ENCODE results near the gene ZMIZ2. TPM values are rescaled to one million over a fixed set of nuclear protein-coding genes. Genes with fewer than 3 reads are reported as not detected.

ZMIZ2 gene
- total and polyA plus RNA-seq, 2 donors (not counting 1 experiment from before 2014, with no cell fraction given) = 254 to 442 TPM

DNA sequence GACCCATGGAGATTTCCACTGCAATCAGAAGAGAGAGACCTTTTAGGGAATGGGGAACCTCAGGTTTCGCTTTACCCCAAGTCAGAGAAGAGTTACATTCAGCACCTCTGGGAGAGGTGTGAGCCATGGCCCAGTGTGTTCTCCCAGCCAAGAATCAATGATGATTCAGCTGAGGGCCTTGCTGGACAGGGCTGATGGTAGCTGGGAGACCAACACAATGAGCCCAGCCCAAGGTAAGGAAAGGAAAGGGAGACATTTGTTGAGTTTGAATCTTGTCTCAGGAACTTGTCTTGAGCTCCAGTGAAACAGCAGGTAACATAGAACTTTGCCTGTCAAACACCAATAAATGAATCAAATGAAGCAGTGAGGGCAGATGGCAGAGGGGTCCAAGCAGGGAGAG lies 33.8 kb downstream of the ZMIZ2 start:
- no peak overlapping the region for H3K9ac ChIP-seq (ENCODE audit: low read length)
- H3K79me2 ChIP-seq (ENCODE audit: control insufficient read depth, insufficient read depth, low read length) = no peaks in the 10 kb centered on the region
- WGBS (ENCODE audit: insufficient coverage) = 100% methylated on average over 1 of the region's 1 CpG
- no peaks in the 10 kb centered on the region for H3K27me3 ChIP-seq (replicated peaks in 1 of 4; ENCODE audit: control extremely low read depth in 1 of 4, control insufficient read depth in 3 of 4, insufficient read depth in 4 of 4, low read length in 3 of 4)
- H3K27ac Mint-ChIP-seq = no peak overlapping the region
- CTCF ChIA-PET = interaction anchor here (1.2 kb wide), 1 partner anchor 65 kb away, joined by 3 read pairs; no protein-coding TSS in a partner anchor
- H2AFZ ChIP-seq (ENCODE audit: insufficient read depth, low read depth, low read length, poor library complexity, severe bottlenecking) = no peak overlapping the region
- H3K9me3 ChIP-seq (ENCODE audit: control extremely low read depth in 1 of 3, control insufficient read depth in 2 of 3, insufficient read depth in 1 of 3, low read length in 2 of 3) = peaks cover 0 to 23% (median 5%) of the 10 kb centered on the region in 3 donors
- POLR2A ChIA-PET = no interaction called here
- no peak overlapping the region for H3K4me3 ChIP-seq (ENCODE audit: control extremely low read depth in 1 of 5, extremely low read depth in 1 of 5, insufficient read depth in 1 of 5, low read depth in 2 of 5, low read length in 4 of 5)
- H3K27me3 Mint-ChIP-seq = no peaks in the 10 kb centered on the region
- intact Hi-C loops (cut with micrococcal nuclease) = no loop called here
- ATAC-seq (ENCODE audit: low read depth) = no peak
- TF ChIP-seq, protein P1, sequence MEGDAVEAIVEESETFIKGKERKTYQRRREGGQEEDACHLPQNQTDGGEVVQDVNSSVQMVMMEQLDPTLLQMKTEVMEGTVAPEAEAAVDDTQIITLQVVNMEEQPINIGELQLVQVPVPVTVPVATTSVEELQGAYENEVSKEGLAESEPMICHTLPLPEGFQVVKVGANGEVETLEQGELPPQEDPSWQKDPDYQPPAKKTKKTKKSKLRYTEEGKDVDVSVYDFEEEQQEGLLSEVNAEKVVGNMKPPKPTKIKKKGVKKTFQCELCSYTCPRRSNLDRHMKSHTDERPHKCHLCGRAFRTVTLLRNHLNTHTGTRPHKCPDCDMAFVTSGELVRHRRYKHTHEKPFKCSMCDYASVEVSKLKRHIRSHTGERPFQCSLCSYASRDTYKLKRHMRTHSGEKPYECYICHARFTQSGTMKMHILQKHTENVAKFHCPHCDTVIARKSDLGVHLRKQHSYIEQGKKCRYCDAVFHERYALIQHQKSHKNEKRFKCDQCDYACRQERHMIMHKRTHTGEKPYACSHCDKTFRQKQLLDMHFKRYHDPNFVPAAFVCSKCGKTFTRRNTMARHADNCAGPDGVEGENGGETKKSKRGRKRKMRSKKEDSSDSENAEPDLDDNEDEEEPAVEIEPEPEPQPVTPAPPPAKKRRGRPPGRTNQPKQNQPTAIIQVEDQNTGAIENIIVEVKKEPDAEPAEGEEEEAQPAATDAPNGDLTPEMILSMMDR (IDR thresholded peaks at IDR 0.05) = no peak
- TF ChIP-seq EZH2 (IDR thresholded peaks at IDR 0.05; ENCODE audit: borderline replicate concordance, insufficient read depth, low read depth, low read length, poor library complexity, severe bottlenecking) = no peak
- H3K36me3 ChIP-seq (replicated peaks in 1 of 2; ENCODE audit: control extremely low read depth in 1 of 2, control insufficient read depth in 1 of 2, extremely low read depth in 1 of 2, insufficient read depth in 2 of 2, low read length in 1 of 2) = no peaks in the 10 kb centered on the region
- peaks cover 9 to 13% of the 10 kb centered on the region in 2 donors for H3K4me1 ChIP-seq (ENCODE audit: control insufficient read depth in 2 of 2, insufficient read depth in 2 of 2, low read length in 2 of 2)
- H3K4me2 ChIP-seq (replicated peaks; ENCODE audit: low read depth, low read length, poor library complexity, severe bottlenecking) = no peak overlapping the region
- H3K4me1 Mint-ChIP-seq = peaks cover 10% of the 10 kb centered on the region
- DNase-seq = no peak
- no peak overlapping the region for H3K27ac ChIP-seq (ENCODE audit: low read length in 2 of 2)
- peaks cover 5% of the 10 kb centered on the region for H3K9me3 Mint-ChIP-seq (ENCODE audit: insufficient read depth)
- H4K20me1 ChIP-seq (ENCODE audit: control insufficient read depth, insufficient read depth, low read length, poor library complexity, severe bottlenecking) = no peaks in the 10 kb centered on the region
- H3K4me3 Mint-ChIP-seq = no peak overlapping the region

DNA sequence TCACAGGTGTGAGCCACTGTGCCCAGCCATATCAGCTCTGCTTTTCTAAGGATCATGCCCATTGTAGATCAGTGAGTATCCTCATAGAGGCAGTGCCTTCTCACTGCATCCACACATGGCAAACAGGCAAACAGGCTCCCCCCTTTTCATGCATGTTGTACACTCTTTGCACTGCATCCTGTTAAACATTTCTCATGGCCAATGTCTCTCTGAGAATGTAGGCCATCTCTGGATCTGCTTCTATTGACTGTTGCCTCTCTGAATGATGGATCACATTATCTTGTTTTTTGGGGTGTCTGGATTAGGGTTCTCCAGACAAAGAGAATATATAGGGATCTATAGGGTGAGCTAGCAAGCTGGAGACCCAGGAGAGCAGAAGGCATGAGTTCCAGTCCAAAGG lies 34.8 kb downstream of the ZMIZ2 start:
- Histone ChIP-seq H3K9ac (ENCODE audit: low read length) (no peak overlapping the region), H3K4me2 (replicated peaks; ENCODE audit: low read depth, low read length, poor library complexity, severe bottlenecking) (no peak overlapping the region), H4K20me1 (ENCODE audit: control insufficient read depth, insufficient read depth, low read length, poor library complexity, severe bottlenecking) (no peaks in the 10 kb centered on the region), H3K4me1 (ENCODE audit: control insufficient read depth in 2 of 2, insufficient read depth in 2 of 2, low read length in 2 of 2) (peaks cover 9 to 16% of the 10 kb centered on the region in 2 donors), H3K9me3 (ENCODE audit: control extremely low read depth in 1 of 3, control insufficient read depth in 2 of 3, insufficient read depth in 1 of 3, low read length in 2 of 3) (peaks cover 0 to 23% (median 5%) of the 10 kb centered on the region in 3 donors), H3K27me3 (replicated peaks in 1 of 4; ENCODE audit: control extremely low read depth in 1 of 4, control insufficient read depth in 3 of 4, insufficient read depth in 4 of 4, low read length in 3 of 4) (no peaks in the 10 kb centered on the region), H3K4me3 (ENCODE audit: control extremely low read depth in 1 of 5, extremely low read depth in 1 of 5, insufficient read depth in 1 of 5, low read depth in 2 of 5, low read length in 4 of 5) (no peak overlapping the region), H2AFZ (ENCODE audit: insufficient read depth, low read depth, low read length, poor library complexity, severe bottlenecking) (no peak overlapping the region), H3K79me2 (ENCODE audit: control insufficient read depth, insufficient read depth, low read length) (no peaks in the 10 kb centered on the region), H3K27ac (ENCODE audit: low read length in 2 of 2) (no peak overlapping the region), H3K36me3 (replicated peaks in 1 of 2; ENCODE audit: control extremely low read depth in 1 of 2, control insufficient read depth in 1 of 2, extremely low read depth in 1 of 2, insufficient read depth in 2 of 2, low read length in 1 of 2) (no peaks in the 10 kb centered on the region)
- ChIA-PET POLR2A (no interaction called here), CTCF (interaction anchor here (1.2 kb wide), 1 partner anchor 64 kb away, joined by 3 read pairs; no protein-coding TSS in a partner anchor)
- TF ChIP-seq, protein P1 (IDR thresholded peaks at IDR 0.05) = no peak
- no peak for TF ChIP-seq EZH2 (IDR thresholded peaks at IDR 0.05; ENCODE audit: borderline replicate concordance, insufficient read depth, low read depth, low read length, poor library complexity, severe bottlenecking)
- Mint-ChIP-seq H3K4me1 (peaks cover 13% of the 10 kb centered on the region), H3K4me3 (no peak overlapping the region), H3K27me3 (no peaks in the 10 kb centered on the region), H3K27ac (no peak overlapping the region), H3K9me3 (ENCODE audit: insufficient read depth) (peaks cover 5% of the 10 kb centered on the region)
- DNase-seq = no peak
- intact Hi-C loops (cut with micrococcal nuclease) = no loop called here
- no peak for ATAC-seq (ENCODE audit: low read depth)
